ENCODE results near the gene MUC21. TPM values are rescaled to one million over a fixed set of nuclear protein-coding genes. Genes with fewer than 3 reads are reported as not detected.
"Not testable (repeated sequence)": the region's sequence is repeated elsewhere in the genome, so short reads cannot be mapped to it uniquely, and the experiment has no call there.

The MUC21 gene
- polyA plus RNA-seq, 12 donors: not detected

DNA sequence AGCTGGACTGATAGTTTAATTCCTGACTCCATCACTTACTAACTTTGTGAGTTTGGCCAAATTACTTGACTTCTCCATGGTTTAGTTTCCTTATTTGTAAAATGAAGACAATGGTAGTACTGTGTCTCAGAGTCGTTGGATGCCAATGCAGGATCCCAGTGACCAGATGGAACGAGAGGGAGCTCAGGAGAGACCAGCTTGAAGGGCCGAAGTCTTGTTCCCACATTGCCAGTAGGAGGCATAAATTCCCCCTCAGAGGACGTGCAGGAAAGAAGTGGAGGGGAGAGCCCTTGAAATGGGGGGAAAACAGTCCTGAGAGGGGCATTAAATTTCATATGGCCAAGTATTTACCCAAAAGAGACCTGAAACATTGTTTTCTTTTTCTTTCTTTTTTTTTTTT is 24.6 kb downstream of the MUC21 start:
- no peak for DNase-seq

DNA sequence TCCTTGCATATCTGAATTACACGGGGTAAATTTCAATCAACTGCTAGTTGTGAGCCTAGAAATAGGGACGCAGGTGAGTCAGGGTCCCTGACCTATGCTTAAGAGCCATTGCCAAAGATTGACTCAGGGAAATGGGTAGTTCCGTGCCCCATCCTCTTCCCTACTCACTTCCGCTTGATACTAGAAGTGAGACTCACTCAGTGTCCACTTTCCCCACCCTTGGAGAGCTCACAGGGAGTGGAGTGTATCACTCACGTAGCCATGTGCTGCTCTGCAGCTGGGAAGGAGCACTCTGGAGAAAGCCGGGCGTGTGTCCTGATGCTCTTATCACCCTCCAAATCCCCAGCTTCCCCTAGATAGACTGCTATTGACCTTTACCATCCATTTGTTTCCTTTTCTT is 26.2 kb downstream of the MUC21 start:
- DNase-seq: no peak

DNA sequence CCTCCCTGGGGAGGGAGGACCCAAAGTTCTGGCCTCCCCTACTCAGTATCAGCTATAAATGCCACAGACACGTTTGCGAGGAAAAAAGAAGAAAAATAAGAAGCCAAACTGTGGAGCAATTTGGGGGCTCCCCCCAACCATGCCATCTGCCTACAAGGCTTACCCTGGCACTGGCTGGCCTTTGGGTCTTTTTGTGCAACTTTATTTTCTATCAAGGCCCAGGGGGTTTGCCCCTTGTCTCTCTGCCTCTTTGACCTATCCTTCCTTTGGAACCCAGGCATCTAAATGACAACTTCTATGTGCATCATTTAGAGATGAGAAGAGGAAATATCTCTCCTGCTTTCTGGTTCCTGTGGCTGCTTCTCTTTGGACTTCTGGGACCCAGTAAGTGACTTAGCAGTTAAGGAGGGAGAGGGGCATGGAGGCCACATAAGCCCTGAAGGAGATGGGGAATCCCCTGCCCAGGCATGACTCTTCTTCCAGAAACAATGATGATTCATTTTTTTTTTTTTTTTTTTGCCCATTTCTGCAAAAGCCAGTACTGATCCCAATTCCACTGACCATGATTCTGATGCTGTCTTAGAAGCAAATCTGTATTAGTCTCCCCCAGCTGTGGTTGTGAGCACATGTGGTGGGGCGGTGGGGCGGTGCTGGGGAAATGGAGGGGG is 27.0 kb downstream of the MUC21 start, which contains the start of gene MUC22:
MUC22 (plus strand) TSS at position 82 of the 668 bp plus-strand sequence; CDS start at position 315, 233 bp downstream.
- no peak for DNase-seq

- no peak for DNase-seq
Measured at GRCh38 chr6:31011153-31011552, 27.6 kb downstream of the MUC21 start.

DNA sequence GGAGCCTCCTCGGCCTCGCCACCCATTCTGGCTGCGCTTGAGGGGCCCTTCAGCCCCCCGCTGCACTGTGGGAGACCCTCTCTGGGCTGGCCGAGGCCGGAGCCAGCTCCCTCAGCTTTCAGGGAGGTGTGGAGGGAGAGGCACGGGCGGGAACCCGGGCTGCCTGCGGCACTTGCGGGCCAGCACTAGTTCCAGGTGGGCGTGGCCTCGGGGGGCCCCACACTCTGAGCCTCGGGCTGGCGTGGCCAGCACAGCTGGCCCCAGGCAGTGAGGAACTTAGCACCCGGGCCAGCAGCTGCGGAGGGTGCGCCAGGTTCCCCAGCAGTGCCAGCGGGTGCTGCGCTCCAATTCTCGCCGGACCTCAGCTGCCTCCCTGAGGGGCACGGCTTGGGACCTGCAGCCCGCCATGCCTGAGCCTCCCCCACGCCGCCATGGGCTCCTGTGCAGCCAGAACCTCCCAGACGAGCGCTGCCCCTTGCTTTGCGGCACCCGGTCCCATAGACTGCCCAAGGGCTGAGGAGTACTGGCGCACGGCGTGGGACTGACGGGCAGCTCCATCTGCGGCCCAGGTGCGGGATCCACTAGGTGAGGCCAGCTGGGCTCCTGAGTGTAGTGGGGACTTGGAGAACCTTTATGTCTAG is 33.3 kb downstream of the MUC21 start:
- no peak for DNase-seq

DNA sequence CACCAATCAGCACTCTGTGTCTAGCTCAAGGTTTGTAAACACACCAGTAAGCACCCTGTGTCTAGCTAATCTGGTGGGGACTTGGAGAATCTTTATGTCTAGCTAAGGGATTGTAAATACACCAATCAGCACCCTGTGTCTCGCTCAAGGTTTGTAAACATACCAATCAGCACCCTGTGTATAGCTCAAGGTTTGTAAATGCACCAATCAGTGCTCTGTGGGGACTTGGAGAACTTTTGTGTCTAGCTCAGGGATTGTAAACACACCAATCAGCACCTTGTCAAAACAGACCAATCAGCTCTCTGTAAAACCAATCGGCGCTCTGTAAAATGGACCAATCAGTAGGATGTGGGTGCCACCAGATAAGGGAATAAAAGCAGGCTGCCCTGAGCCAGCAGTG is 33.9 kb downstream of the MUC21 start:
- DNase-seq: not testable (repeated sequence)

DNA sequence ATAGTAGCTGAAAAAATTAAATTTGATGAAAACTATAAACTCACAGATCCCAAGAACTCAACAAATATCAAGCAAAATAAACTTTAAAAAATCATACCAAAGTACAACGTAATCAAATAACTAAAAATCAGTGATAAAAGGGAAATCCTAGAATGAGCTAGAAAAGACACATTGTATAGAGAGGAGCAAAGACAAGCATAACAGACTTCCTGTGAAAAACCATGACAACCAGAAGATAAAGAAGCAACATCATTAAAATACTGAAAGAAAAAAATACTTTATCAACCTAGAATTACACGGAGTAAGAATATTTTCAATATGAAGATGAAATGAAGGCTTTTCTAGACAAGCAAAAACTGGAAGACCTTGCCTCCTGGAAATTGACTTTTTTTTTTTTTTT is 36.5 kb downstream of the MUC21 start:
- no peak for DNase-seq

DNA sequence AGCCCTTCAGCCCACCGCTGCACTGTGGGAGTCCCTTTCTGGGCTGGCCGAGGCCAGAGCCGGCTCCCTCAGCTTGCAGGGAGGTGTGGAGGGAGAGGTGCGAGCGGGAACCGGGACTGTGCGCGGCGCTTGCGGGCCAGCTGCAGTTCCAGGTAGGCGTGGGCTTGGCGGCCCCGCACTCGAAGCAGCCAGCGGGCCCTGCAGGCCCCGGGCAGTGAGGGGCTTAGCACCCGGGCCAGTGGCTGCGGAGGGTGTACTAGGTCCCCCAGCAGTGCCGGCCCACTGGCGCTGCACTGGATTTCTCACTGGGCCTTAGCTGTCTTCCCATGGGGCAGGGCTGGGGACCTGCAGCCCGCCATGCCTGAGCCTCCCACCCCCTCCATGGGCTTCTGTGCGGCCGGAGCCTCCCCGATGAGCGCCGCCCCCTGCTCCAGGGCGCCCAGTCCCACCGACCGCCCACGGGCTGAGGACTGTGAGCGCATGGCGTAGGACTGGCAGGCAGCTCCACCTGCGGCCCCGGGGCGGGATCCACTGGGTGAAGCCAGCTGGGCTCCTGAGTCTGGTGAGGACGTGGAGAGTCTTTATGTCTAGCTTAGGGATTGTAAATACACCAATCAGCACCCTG is 37.2 kb downstream of the MUC21 start:
- DNase-seq: not testable (repeated sequence)

GRCh38 chr6:31021705-31022531 is 38.4 kb downstream of the MUC21 start:
- not testable (repeated sequence) for DNase-seq

GRCh38 chr6:31025595-31025994 is 42.1 kb downstream of the MUC21 start:
- DNase-seq: no peak

- no peak for DNase-seq
Measured at GRCh38 chr6:31031095-31031494, 47.6 kb downstream of the MUC21 start.

- no peak for DNase-seq
Measured at GRCh38 chr6:31033075-31033474, 49.6 kb downstream of the MUC21 start.

DNA sequence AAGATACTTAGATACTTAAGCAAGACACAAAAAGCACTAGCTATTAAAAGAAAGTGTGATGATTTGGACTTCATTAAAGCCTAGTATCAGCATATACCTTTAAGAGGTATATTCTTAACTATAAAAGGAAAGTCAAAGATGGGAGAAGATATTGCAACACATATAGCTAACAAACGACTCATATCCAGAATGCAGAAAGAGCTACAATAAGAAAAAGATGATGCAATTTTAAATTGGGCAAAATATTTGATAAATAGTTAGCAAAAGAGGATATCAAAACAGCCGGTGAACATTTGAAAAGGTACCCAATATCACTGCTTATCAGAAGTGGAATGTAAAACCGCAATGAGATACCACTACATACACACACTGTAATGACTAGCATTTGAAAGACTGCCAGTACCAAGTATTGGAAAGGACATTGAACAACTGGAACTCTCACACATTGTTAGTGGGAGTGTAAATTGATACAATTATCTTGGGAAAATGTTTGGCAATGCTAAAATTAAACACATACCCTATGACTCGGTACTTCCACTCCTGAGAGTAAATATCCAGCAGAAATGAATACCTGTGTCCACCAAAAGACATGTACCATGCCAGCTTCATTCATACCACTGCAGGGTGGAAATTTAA is 52.5 kb downstream of the MUC21 start:
- no peak for DNase-seq

DNA sequence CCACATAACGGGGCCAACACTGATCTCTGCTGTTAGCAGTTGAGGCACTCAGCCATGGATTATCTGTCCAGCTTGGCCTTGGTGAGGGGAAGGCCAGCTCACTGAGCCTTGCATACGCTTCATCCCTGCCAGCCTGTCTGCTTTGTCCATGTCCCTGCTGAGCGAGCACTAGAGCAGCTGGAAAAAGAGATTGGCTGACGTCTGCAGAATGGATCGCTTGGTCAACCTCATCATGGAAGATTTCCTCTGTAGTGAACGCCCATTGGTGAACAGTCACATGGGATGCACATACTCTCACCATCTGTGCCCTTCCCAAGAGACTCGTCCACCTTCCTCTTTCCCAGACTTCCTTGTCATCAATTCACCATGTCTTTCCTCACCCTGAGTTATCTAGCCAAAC is 53.7 kb downstream of the MUC21 start:
- DNase-seq: no peak

DNA sequence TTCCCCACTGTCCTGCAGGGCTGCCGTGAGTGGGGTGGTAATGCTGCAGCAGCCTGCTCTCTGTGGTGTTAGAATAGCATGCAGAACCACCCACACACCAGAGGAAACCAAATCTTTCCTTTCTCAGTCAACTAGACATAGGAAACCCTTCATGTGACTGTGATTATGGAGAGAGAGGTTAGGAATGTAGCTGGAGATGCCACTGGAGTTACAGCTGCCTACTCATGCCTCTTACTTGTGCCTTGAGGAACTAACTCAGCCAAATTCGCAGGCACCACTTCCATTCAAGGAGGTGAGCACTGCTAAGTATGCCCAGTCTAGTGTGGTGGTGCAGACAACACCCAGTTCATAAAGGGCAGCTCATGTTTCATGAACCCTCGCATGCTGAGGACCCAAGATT is 54.2 kb downstream of the MUC21 start:
- no peak for DNase-seq

GRCh38 chr6:31038559-31038958 is 55.0 kb downstream of the MUC21 start:
- DNase-seq: no peak

Other genes starting within 250 kb of the MUC21 start
- gene FLOT1, start 241.0 kb upstream of the MUC21 start, polyA plus RNA-seq (ENCODE audit: insufficient read length in 12 of 12): 100 to 1,000 TPM in 7 of 12 donors, 10 to 100 TPM in 4, not detected in 1; 92.8 to 121 (median 107) TPM
- gene IER3, start 239.2 kb upstream of the MUC21 start, polyA plus RNA-seq (ENCODE audit: insufficient read length in 12 of 12): 10 to 100 TPM in 7 of 12 donors, 1 to 10 TPM in 4, not detected in 1; 7.2 to 18.7 (median 11.0) TPM
- gene DDR1, start 99.2 kb upstream of the MUC21 start, polyA plus RNA-seq (ENCODE audit: insufficient read length in 12 of 12): 100 to 1,000 TPM in 1 of 12 donors, 10 to 100 TPM in 10, not detected in 1; 52.4 to 112 (median 69.5) TPM
- 10 to 100 TPM in 11 of 12 donors, not detected in 1; 18.0 to 33.4 (median 24.4) TPM for gene GTF2H4, start 75.5 kb upstream of the MUC21 start, polyA plus RNA-seq (ENCODE audit: insufficient read length in 12 of 12)
- 10 to 100 TPM in 11 of 12 donors, not detected in 1; 18.7 to 36.7 (median 25.7) TPM for gene VARS2, start 69.5 kb upstream of the MUC21 start, polyA plus RNA-seq (ENCODE audit: insufficient read length in 12 of 12)
- gene SFTA2, start 51.5 kb upstream of the MUC21 start, polyA plus RNA-seq (ENCODE audit: insufficient read length in 12 of 12): 1 to 10 TPM in 1 of 12 donors, under 1 TPM in 2, not detected in 9; 0.57 to 1.7 (median 0.90) TPM
- under 1 TPM in 2 of 12 donors, not detected in 10; 0.04 to 0.06 TPM for gene MUCL3, start 42.7 kb upstream of the MUC21 start, polyA plus RNA-seq (ENCODE audit: insufficient read length in 12 of 12)
- gene MUC22, start 26.8 kb downstream of the MUC21 start, polyA plus RNA-seq (ENCODE audit: insufficient read length in 12 of 12): 1 to 10 TPM in 3 of 12 donors, under 1 TPM in 1, not detected in 8; 0.14 to 4.3 (median 1.8) TPM
- gene C6orf15, start 128.9 kb downstream of the MUC21 start, polyA plus RNA-seq (ENCODE audit: insufficient read length in 12 of 12): not detected
- gene PSORS1C1, start 131.1 kb downstream of the MUC21 start, polyA plus RNA-seq (ENCODE audit: insufficient read length in 12 of 12): 1 to 10 TPM in 2 of 12 donors, under 1 TPM in 8, not detected in 2; 0.41 to 1.3 (median 0.67) TPM
- gene CDSN, start 136.7 kb downstream of the MUC21 start, polyA plus RNA-seq (ENCODE audit: insufficient read length in 12 of 12): under 1 TPM in 2 of 12 donors, not detected in 10; 0.09 to 0.10 TPM
- under 1 TPM in 5 of 12 donors, not detected in 7; 0.16 to 0.85 (median 0.19) TPM for gene PSORS1C2, start 155.3 kb downstream of the MUC21 start, polyA plus RNA-seq (ENCODE audit: insufficient read length in 12 of 12)
- 10 to 100 TPM in 10 of 12 donors, 1 to 10 TPM in 1, not detected in 1; 9.5 to 25.3 (median 12.6) TPM for gene CCHCR1, start 174.1 kb downstream of the MUC21 start, polyA plus RNA-seq (ENCODE audit: insufficient read length in 12 of 12)
- gene TCF19, start 174.9 kb downstream of the MUC21 start, polyA plus RNA-seq (ENCODE audit: insufficient read length in 12 of 12): 10 to 100 TPM in 8 of 12 donors, 1 to 10 TPM in 3, not detected in 1; 8.7 to 16.3 (median 11.0) TPM
- gene POU5F1, start 187.0 kb downstream of the MUC21 start, polyA plus RNA-seq (ENCODE audit: insufficient read length in 12 of 12): 1 to 10 TPM in 1 of 12 donors, under 1 TPM in 9, not detected in 2; 0.30 to 1.3 (median 0.62) TPM